GM12878 (cell line): ENCODE results near the gene ZNF785. TPM values are rescaled to one million over a fixed set of nuclear protein-coding genes. Genes with fewer than 3 reads are reported as not detected.

Source experiments
- ATAC-seq: fragments of 200-7000 bp; cut with Tn5 transposase; 3 replicates; pipeline ENCODE4 v1.9.1; 2020; ENCODE audit warnings: mild to moderate bottlenecking, moderate library complexity
- BruUV-seq: library from RNA; stranded (reverse); fragments of 400-500 nt; replicated peaks from 2 replicates; lab custom pipeline; 2021; lab: Mats Ljungman, UMichigan
- CTCF ChIA-PET: fragments of 300-600 bp; sonication (Branson Sonifier 250); formaldehyde crosslinking; extraction: SDS; loops from one replicate; lab custom pipeline; 2021; ENCODE audit warnings: inconsistent platforms; lab: Yijun Ruan, JAX
- POLR2A ChIA-PET: fragments of 350-600 bp; formaldehyde crosslinking; extraction: SDS; loops from one replicate; lab custom pipeline; 2021; ENCODE audit warnings: inconsistent platforms; lab: Charles Lee
- RAD21 ChIA-PET: fragments of 300-600 bp; sonication (Branson Sonifier 250); formaldehyde crosslinking; loops from one replicate; lab custom pipeline; 2023; ENCODE audit warnings: antibody characterized with exemption; ENCODE audit not compliant: unreplicated experiment; lab: Charles Lee
- SMC1A ChIA-PET: fragments of 300-600 bp; sonication (Branson Sonifier 250); formaldehyde crosslinking; loops from one replicate; lab custom pipeline; 2023; ENCODE audit not compliant: unreplicated experiment, uncharacterized antibody; lab: Charles Lee
- DNase-seq: peaks from one replicate; pipeline ENCODE4 v3.0.0-alpha.2; 2011; ENCODE audit warnings: low read depth, low spot score
- FAIRE-seq: peaks from 3 replicates; lab custom pipeline; 2011; peaks lifted over from hg19 to GRCh38; lab: Jason Lieb, UNC
- H2AFZ ChIP-seq: 2 replicates; pipeline ENCODE4 v1.6.0; 2011; ENCODE audit warnings: low read depth, low read length, control low read depth; ENCODE audit not compliant: control insufficient read depth
- H3K27ac ChIP-seq: 2 replicates; pipeline ENCODE4 v1.5.1; 2011; ENCODE audit warnings: control low read depth; ENCODE audit not compliant: control insufficient read depth, insufficient read depth
- H3K27me3 ChIP-seq, 2 experiments: replicated peaks in 1 of 2; 2 replicates each; pipeline versions ENCODE4 v1.6.0 to v1.6.1; 2011; ENCODE audit warnings: low read length in 1 of 2; ENCODE audit not compliant: control insufficient read depth in 2 of 2, insufficient read depth in 2 of 2
- H3K36me3 ChIP-seq, 2 experiments: 2 replicates each; pipeline ENCODE4 v1.5.1; 2011; ENCODE audit warnings: low read length in 1 of 2; ENCODE audit not compliant: control insufficient read depth in 2 of 2, insufficient read depth in 2 of 2
- H3K4me1 ChIP-seq: 2 replicates; pipeline ENCODE4 v1.6.1; 2011; ENCODE audit warnings: mild to moderate bottlenecking, low read length, moderate library complexity, mixed read lengths; ENCODE audit not compliant: control insufficient read depth, insufficient read depth
- H3K4me2 ChIP-seq: 2 replicates; pipeline ENCODE4 v1.6.0; 2011; ENCODE audit warnings: control low read depth; ENCODE audit not compliant: control insufficient read depth, insufficient read depth
- H3K4me3 ChIP-seq: fragments of 200-600 bp; sonication (generic); 2 replicates; pipeline ENCODE4 v1.5.1; 2016
- H3K79me2 ChIP-seq: 2 replicates; pipeline ENCODE4 v1.6.0; 2011; ENCODE audit warnings: low read length; ENCODE audit not compliant: control insufficient read depth, insufficient read depth
- H3K9ac ChIP-seq: 2 replicates; pipeline ENCODE4 v1.8.0; 2011; ENCODE audit warnings: low read length, control low read depth, mixed read lengths; ENCODE audit not compliant: control insufficient read depth, insufficient read depth
- H3K9me3 ChIP-seq: replicated peaks from 3 replicates; pipeline ENCODE4 v1.5.1; 2011; ENCODE audit warnings: mild to moderate bottlenecking, low read length; ENCODE audit not compliant: control insufficient read depth, insufficient read depth
- H4K20me1 ChIP-seq: 2 replicates; pipeline ENCODE4 v1.6.0; 2011; ENCODE audit not compliant: control insufficient read depth, insufficient read depth
- IKZF2 ChIP-seq, 2 experiments: fragments of 450-650 bp; IDR thresholded peaks; 2 replicates each; pipeline ENCODE4 v1.6.1; 2017; ENCODE audit warnings: mild to moderate bottlenecking in 2 of 2, moderate library complexity in 2 of 2
- IRF4 ChIP-seq: IDR thresholded peaks from 2 replicates; pipeline ENCODE4 v1.6.1; 2011; ENCODE audit warnings: low read depth, low read length
- JUND ChIP-seq: IDR thresholded peaks from 2 replicates; pipeline ENCODE4 v1.6.1; 2012; ENCODE audit warnings: low read depth, mild to moderate bottlenecking, low read length, improper control_type of control experiment, moderate library complexity
- YY1 ChIP-seq: IDR thresholded peaks from 2 replicates; pipeline ENCODE4 v1.6.1; 2011; ENCODE audit warnings: low read depth, mild to moderate bottlenecking, low read length
- WGBS: methylation state at CpG from one replicate; pipeline ENCODE4 v1.1.6; 2016; ENCODE audit warnings: low lambda C conversion rate; ENCODE audit not compliant: insufficient replicate concordance, insufficient coverage; ENCODE audit errors: missing lambda C conversion rate; 5-methylcytosine and 5-hydroxymethylcytosine counted together
- in situ Hi-C: fragments of 300-500 bp; cut with MboI; formaldehyde crosslinking; loops from 9 replicates; pipeline ENCODE4 v1.14.3; 2018; ENCODE audit warnings: mixed read lengths
- intact Hi-C: fragments of 100-400 bp; cut with micrococcal nuclease; formaldehyde crosslinking; loops from one replicate; pipeline ENCODE4 v1.14.2; 2022; ENCODE audit not compliant: unreplicated experiment
- polyA plus RNA-seq, 11 experiments: library from polyadenylated mRNA; depleted of rRNA in 4 of 11; unstranded in 6 of 11; stranded (reverse) in 5 of 11; fragments of >200 nt; fragmentation: Nextera tagmentation in 4 of 11; fragmentation: Illumina TruSeq in 1 of 11; extraction: Ambion mirVana in 4 of 11; extraction: Trizol in 1 of 11; gene quantifications; 1 replicate in 1 of 11; 2 replicates in 10 of 11; pipeline versions ENCODE4 v1.2.1 to v1.2.3, GENCODE V29; 2011 to 2016; ENCODE audit warnings: inconsistent platforms in 2 of 11, missing spikeins in 2 of 11, low read depth in 1 of 11
- total RNA-seq, 4 experiments: library from RNA; depleted of rRNA in 3 of 4; stranded (reverse); fragments of >200 nt in 3 of 4; fragmentation: Illumina TruSeq in 1 of 4; extraction: Trizol in 1 of 4; gene quantifications; 2 replicates each; pipeline versions ENCODE4 v1.2.1 to v1.2.3, GENCODE V29; 2013 to 2021
- TF ChIP-seq, protein P1 (sequence below): fragments of 450-650 bp; IDR thresholded peaks from 2 replicates; pipeline ENCODE4 v1.6.1; 2016; ENCODE audit warnings: mild to moderate bottlenecking

The ZNF785 gene
- total and polyA plus RNA-seq, 10 of the 15 experiments (the other 5 are each of a cell fraction or from before 2014, with no cell fraction given) = 0.87 to 11.5 (median 7.5) TPM

DNA sequence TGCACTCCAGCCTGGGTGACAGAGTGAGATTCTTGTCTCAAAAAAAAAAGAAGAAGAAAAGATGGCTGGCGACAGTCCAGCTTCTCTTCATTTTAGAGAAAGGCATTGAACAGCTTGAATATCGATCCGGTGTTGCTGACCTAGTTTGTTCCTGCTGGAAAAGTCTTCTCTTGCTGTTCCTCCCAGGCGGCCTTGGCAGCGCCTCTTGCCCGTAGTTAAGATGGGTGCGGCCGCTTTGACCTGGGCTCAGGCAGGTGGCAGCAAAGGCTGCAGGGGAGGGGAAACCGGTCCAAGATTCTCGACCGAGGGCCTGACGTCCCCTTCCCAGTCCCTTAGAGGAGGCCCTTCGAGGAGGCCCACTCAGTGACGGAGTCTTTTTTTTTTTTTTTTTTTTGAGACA, 23.5 kb downstream of the ZNF785 start:
- no peaks in the 10 kb centered on the region for H4K20me1 ChIP-seq
- ATAC-seq (no peak), FAIRE-seq (no peak), DNase-seq (no peak)
- TF ChIP-seq YY1 (0 out of 2 replicates have a peak, but pooled peaks have one; percentile 17), IRF4 (no peak), IKZF2 (IDR thresholded peaks at IDR 0.05) (no peak), JUND (no peak)
- TF ChIP-seq, protein P1, sequence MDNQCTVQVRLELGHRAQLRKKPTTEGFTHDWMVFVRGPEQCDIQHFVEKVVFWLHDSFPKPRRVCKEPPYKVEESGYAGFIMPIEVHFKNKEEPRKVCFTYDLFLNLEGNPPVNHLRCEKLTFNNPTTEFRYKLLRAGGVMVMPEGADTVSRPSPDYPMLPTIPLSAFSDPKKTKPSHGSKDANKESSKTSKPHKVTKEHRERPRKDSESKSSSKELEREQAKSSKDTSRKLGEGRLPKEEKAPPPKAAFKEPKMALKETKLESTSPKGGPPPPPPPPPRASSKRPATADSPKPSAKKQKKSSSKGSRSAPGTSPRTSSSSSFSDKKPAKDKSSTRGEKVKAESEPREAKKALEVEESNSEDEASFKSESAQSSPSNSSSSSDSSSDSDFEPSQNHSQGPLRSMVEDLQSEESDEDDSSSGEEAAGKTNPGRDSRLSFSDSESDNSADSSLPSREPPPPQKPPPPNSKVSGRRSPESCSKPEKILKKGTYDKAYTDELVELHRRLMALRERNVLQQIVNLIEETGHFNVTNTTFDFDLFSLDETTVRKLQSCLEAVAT = peak; percentile 64; the same call in 1 of the 2 replicates
- ChIA-PET POLR2A (interaction anchor here (0.7 to 5.9 kb wide), 7 partner anchors 9 to 132 kb away, joined by 3 to 109 read pairs (median 7); partner anchors contain the start of genes DCTPP1, ZNF688, ZNF689 and ZNF747), CTCF (interaction anchor here (0.9 to 3.1 kb wide), 7 partner anchors 9 to 152 kb away, joined by 3 to 12 read pairs (median 5); partner anchors contain the start of genes DCTPP1, ZNF688, ZNF689 and ZNF747), RAD21 (interaction anchor here (0.9 to 2.3 kb wide), 5 partner anchors 10 to 152 kb away, joined by 3 to 10 read pairs (median 3); partner anchors contain the start of gene ZNF747), SMC1A (interaction anchor here (0.7 to 1.0 kb wide), 3 partner anchors 26 to 34 kb away, joined by 3 to 4 read pairs (median 4); no protein-coding TSS in a partner anchor)
- peak overlapping the region; percentile 78 for H3K27ac ChIP-seq
- WGBS = 93% methylated on average over 12 of the region's 14 CpGs
- peaks cover 1% of the 10 kb centered on the region for H3K4me1 ChIP-seq
- no peaks in the 10 kb centered on the region; a peak in 1 of 4 replicates for H3K36me3 ChIP-seq
- peak overlapping the region; percentile 94 for H2AFZ ChIP-seq
- peak overlapping the region; percentile 66; the same call in 1 of the 2 replicates for H3K4me3 ChIP-seq
- no TSS peak for BruUV-seq
- in situ Hi-C loops = no loop called here
- H3K4me2 ChIP-seq = peak overlapping the region; percentile 64; the same call in 1 of the 2 replicates
- H3K9me3 ChIP-seq = no peaks in the 10 kb centered on the region
- H3K9ac ChIP-seq = peak overlapping the region; percentile 74
- intact Hi-C loops = no loop called here
- peaks cover 9% of the 10 kb centered on the region for H3K79me2 ChIP-seq
- no peaks in the 10 kb centered on the region for H3K27me3 ChIP-seq
